Hepatocyte (in vitro differentiated cells): ENCODE measurements around the gene CFAP70. TPM values are rescaled to one million over a fixed set of nuclear protein-coding genes. Genes with fewer than 3 reads are reported as not detected.

Source experiments
- DNase-seq: peaks from one replicate; pipeline ENCODE4 v3.0.0-alpha.2; 2016; ENCODE audit warnings: low spot score
- H2AFZ ChIP-seq: fragments of 200-600 bp; sonication (generic); 2 replicates; pipeline ENCODE4 v1.6.0; 2016; ENCODE audit warnings: antibody characterized with exemption, mild to moderate bottlenecking
- H3K27ac ChIP-seq: fragments of 200-600 bp; sonication (generic); 2 replicates; pipeline ENCODE4 v1.5.1; 2016; ENCODE audit warnings: mild to moderate bottlenecking
- H3K27me3 ChIP-seq: fragments of 200-600 bp; sonication (generic); 2 replicates; pipeline ENCODE4 v1.6.1; 2016
- H3K36me3 ChIP-seq: fragments of 200-600 bp; sonication (generic); replicated peaks from 2 replicates; pipeline ENCODE4 v1.5.1; 2016; ENCODE audit warnings: low read depth; ENCODE audit not compliant: insufficient read depth
- H3K4me1 ChIP-seq: fragments of 200-600 bp; sonication (generic); 2 replicates; pipeline ENCODE4 v1.5.1; 2016; ENCODE audit warnings: mild to moderate bottlenecking, moderate library complexity; ENCODE audit not compliant: insufficient read depth
- H3K4me2 ChIP-seq: fragments of 200-600 bp; sonication (generic); 2 replicates; pipeline ENCODE4 v1.6.0; 2016
- H3K4me3 ChIP-seq: fragments of 200-600 bp; sonication (generic); 2 replicates; pipeline ENCODE4 v1.5.1; 2016; ENCODE audit warnings: mild to moderate bottlenecking
- H3K79me2 ChIP-seq: fragments of 200-600 bp; sonication (generic); 2 replicates; pipeline ENCODE4 v1.6.0; 2017; ENCODE audit warnings: mild to moderate bottlenecking
- H3K9me2 ChIP-seq: fragments of 200-600 bp; sonication (generic); replicated peaks from 2 replicates; pipeline ENCODE4 v1.6.0; 2017; ENCODE audit warnings: mild to moderate bottlenecking; ENCODE audit not compliant: insufficient read depth
- H3K9me3 ChIP-seq: fragments of 200-600 bp; sonication (generic); 2 replicates; pipeline ENCODE4 v1.5.1; 2016; ENCODE audit warnings: low read depth, mild to moderate bottlenecking
- H4K20me1 ChIP-seq: fragments of 200-600 bp; sonication (generic); 2 replicates; pipeline ENCODE4 v1.6.0; 2016; ENCODE audit warnings: mild to moderate bottlenecking; ENCODE audit not compliant: insufficient read depth, poor library complexity, severe bottlenecking
- CTCF ChIP-seq: fragments of 200-600 bp; sonication (generic); IDR thresholded peaks from 2 replicates; pipeline ENCODE4 v1.5.1; 2016; ENCODE audit warnings: antibody characterized with exemption, mild to moderate bottlenecking; ENCODE audit not compliant: poor library complexity
- EZH2 ChIP-seq: fragments of 200-600 bp; sonication (generic); IDR thresholded peaks from 2 replicates; pipeline ENCODE4 v1.6.1; 2016; ENCODE audit warnings: antibody characterized with exemption, mild to moderate bottlenecking, borderline replicate concordance
- EZH2phosphoT487 ChIP-seq: fragments of 200-600 bp; sonication (generic); IDR thresholded peaks from one replicate; pipeline ENCODE4 v1.6.1; 2018; ENCODE audit warnings: antibody characterized with exemption, mild to moderate bottlenecking, low read depth, moderate library complexity; ENCODE audit not compliant: unreplicated experiment, severe bottlenecking
- WGBS: methylation state at CpG from one replicate; pipeline ENCODE4 v1.1.6; 2016; ENCODE audit warnings: low lambda C conversion rate; ENCODE audit errors: missing lambda C conversion rate; 5-methylcytosine and 5-hydroxymethylcytosine counted together
- polyA plus RNA-seq: library from polyadenylated mRNA; unstranded; fragments of >200 nt; fragmentation: Nextera tagmentation; extraction: Ambion mirVana; gene quantifications from 2 replicates; pipeline ENCODE4 v1.2.1, GENCODE V29; 2016
- total RNA-seq: library from RNA; depleted of rRNA; stranded (reverse); fragments of >200 nt; gene quantifications from 2 replicates; pipeline ENCODE4 v1.2.3, GENCODE V29; 2014

The CFAP70 gene
- total and polyA plus RNA-seq, 2 experiments from 2014 or later = 1.6 to 3.9 TPM

GRCh38 chr10:73219384-73219783 lies 139.3 kb downstream of the CFAP70 start:
- no peaks in the 10 kb centered on the region for H3K9me2 ChIP-seq
- TF ChIP-seq CTCF (no peak), EZH2phosphoT487 (no peak), EZH2 (no peak)
- H3K9me3 ChIP-seq = no peaks in the 10 kb centered on the region
- no peak overlapping the region for H3K4me3 ChIP-seq
- no peaks in the 10 kb centered on the region for H3K79me2 ChIP-seq
- no peaks in the 10 kb centered on the region for H4K20me1 ChIP-seq
- no peak overlapping the region for H3K27ac ChIP-seq
- no peaks in the 10 kb centered on the region for H3K4me1 ChIP-seq
- no peak for DNase-seq
- no peaks in the 10 kb centered on the region for H3K27me3 ChIP-seq
- H3K4me2 ChIP-seq = no peak overlapping the region
- no peaks in the 10 kb centered on the region for H3K36me3 ChIP-seq
- no peak overlapping the region for H2AFZ ChIP-seq

- no peaks in the 10 kb centered on the region for H3K4me1 ChIP-seq
- H3K9me2 ChIP-seq = no peaks in the 10 kb centered on the region
- H3K27me3 ChIP-seq = no peaks in the 10 kb centered on the region
- H3K4me3 ChIP-seq = no peak overlapping the region
- H3K79me2 ChIP-seq = no peaks in the 10 kb centered on the region
- H3K9me3 ChIP-seq = no peaks in the 10 kb centered on the region
- DNase-seq = peak; percentile 11
- no peak for TF ChIP-seq EZH2
- peak; percentile 36 for TF ChIP-seq CTCF
- H3K27ac ChIP-seq = no peak overlapping the region
- H4K20me1 ChIP-seq = no peaks in the 10 kb centered on the region
- 73% methylated on average over 2 of the region's 2 CpGs for WGBS
- no peak overlapping the region for H2AFZ ChIP-seq
- no peaks in the 10 kb centered on the region for H3K36me3 ChIP-seq
- no peak overlapping the region for H3K4me2 ChIP-seq
Observed at GRCh38 chr10:73218431-73219191, 140.1 kb downstream of the CFAP70 start.

- Histone ChIP-seq H3K27ac (no peak overlapping the region), H3K4me2 (no peak overlapping the region), H3K4me3 (no peak overlapping the region), H3K79me2 (no peaks in the 10 kb centered on the region), H2AFZ (no peak overlapping the region), H3K9me3 (no peaks in the 10 kb centered on the region), H3K9me2 (no peaks in the 10 kb centered on the region), H3K36me3 (no peaks in the 10 kb centered on the region), H4K20me1 (no peaks in the 10 kb centered on the region), H3K27me3 (no peaks in the 10 kb centered on the region), H3K4me1 (no peaks in the 10 kb centered on the region)
- WGBS = 85% methylated on average over 2 of the region's 2 CpGs
- TF ChIP-seq CTCF (no peak), EZH2 (no peak)
- no peak for DNase-seq
Observed at GRCh38 chr10:73217628-73218027, 141.0 kb downstream of the CFAP70 start.
